Hepatocyte (in vitro differentiated cells): Measurements from ENCODE around the gene KLHL18.

ENCODE experiments used
- EZH2phosphoT487 ChIP-seq: fragments of 200-600 bp; sonication (generic); IDR thresholded peaks from one replicate; pipeline ENCODE4 v1.6.1; 2018; ENCODE audit warnings: antibody characterized with exemption, mild to moderate bottlenecking, low read depth, moderate library complexity; ENCODE audit not compliant: unreplicated experiment, severe bottlenecking
- TF ChIP-seq, protein P1 (sequence below): fragments of 200-600 bp; sonication (generic); IDR thresholded peaks from 2 replicates; pipeline ENCODE4 v1.5.1; 2016; ENCODE audit warnings: antibody characterized with exemption, mild to moderate bottlenecking; ENCODE audit not compliant: poor library complexity

GRCh38 chr3:47344971-47345370 is 62.2 kb downstream of the KLHL18 start:
- TF ChIP-seq, protein P1, sequence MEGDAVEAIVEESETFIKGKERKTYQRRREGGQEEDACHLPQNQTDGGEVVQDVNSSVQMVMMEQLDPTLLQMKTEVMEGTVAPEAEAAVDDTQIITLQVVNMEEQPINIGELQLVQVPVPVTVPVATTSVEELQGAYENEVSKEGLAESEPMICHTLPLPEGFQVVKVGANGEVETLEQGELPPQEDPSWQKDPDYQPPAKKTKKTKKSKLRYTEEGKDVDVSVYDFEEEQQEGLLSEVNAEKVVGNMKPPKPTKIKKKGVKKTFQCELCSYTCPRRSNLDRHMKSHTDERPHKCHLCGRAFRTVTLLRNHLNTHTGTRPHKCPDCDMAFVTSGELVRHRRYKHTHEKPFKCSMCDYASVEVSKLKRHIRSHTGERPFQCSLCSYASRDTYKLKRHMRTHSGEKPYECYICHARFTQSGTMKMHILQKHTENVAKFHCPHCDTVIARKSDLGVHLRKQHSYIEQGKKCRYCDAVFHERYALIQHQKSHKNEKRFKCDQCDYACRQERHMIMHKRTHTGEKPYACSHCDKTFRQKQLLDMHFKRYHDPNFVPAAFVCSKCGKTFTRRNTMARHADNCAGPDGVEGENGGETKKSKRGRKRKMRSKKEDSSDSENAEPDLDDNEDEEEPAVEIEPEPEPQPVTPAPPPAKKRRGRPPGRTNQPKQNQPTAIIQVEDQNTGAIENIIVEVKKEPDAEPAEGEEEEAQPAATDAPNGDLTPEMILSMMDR, result no peak
- TF ChIP-seq EZH2phosphoT487, result no peak
